HG03558 (cell line): ENCODE results near the gene LDAH.
"Not testable (repeated sequence)": the region's sequence is repeated elsewhere in the genome, so short reads cannot be mapped to it uniquely, and the experiment has no call there.

Experiments used
- ATAC-seq: cut with Tn5 transposase; IDR thresholded peaks from one replicate; pipeline ENCODE4 v1.9.1; 2021; ENCODE audit warnings: moderate number of reproducible peaks; ENCODE audit not compliant: unreplicated experiment; ENCODE audit errors: extremely low read depth

LDAH gene

DNA sequence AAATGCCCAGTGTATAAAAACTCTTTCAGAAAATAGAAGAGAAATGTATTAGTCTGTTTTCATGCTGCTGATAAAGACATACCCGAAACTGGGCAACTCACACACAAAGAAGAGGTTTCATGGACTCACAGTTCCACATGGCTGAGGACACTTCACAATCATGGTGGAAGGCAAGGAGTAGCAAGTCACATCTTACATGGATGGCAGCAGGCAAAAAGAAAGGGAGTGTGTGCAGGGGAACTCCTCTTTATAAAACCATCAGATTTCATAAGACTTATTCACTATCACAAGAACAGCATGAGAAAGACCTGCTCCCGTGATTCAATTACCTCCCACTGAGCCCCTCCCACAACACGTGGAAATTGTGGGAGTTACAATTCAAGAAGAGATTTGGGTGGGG, 29.0 kb downstream of the LDAH start:
- ATAC-seq: not testable (repeated sequence)

DNA sequence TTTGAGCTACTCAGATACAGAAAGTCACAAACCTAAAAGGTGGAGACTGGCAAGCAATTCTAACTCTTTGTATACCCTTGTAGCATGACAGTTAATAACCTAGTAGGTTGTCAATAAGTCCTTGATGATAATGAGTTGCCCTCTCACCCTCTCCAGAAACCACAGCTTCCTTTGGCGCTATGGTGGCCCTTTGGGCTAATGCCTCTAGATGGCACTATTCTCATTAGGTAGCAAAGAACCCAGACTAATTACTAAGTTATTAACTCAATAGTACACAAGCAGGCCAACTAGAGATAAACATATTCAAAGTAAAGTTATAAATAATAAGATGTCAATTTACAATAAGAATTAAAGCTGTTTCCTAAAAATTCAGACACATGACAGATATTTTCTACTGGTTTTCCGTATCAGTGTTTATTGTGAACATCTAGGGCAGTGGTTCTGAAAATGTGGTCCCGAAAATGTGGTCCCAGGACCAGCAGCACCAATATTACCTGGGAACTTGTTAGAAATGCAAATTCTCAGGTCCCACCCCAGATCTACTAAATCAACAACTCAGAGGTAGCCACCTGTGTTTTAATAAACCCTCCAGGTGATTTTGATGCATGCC, 41.1 kb downstream of the LDAH start:
- ATAC-seq: no peak

GRCh38 chr2:20771299-20771698, 51.6 kb downstream of the LDAH start:
- ATAC-seq: no peak

GRCh38 chr2:20766798-20767644, 55.9 kb downstream of the LDAH start:
- no peak for ATAC-seq

GRCh38 chr2:20766213-20766612, 56.7 kb downstream of the LDAH start:
- ATAC-seq: no peak

DNA sequence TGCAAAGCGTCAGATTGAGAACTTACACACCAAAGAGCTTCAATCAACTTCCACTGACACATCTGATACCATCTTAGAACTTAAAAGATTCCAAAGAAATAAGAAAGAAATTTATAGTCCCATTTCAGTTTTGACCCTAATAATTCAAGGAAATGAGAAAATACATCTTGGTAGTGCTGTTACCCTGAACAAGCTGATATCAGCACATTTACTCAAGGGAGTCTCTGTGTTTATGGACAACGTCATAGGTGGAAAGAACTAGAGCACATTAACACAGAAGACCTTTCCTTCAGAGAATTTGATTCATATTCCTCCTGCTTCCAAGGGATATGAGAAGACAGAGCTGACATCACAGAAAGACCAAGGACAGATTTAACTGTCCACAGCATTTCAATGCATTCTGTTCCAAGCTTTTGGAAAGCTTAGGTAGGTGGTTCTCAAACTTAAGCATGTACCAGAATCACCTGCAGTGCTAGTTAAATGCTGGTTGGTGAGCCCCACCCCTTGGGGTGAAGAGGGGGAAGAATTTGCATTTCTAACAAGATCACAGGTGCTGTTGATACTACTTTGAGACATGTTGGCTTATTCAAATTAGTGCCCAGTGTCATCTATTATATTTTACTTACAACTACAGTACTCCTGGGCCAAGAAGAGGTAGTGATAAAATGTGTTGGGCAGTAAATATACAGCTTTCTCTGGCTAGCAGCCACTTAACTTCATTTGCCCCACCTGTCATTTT, 59.8 kb downstream of the LDAH start:
- ATAC-seq: no peak

DNA sequence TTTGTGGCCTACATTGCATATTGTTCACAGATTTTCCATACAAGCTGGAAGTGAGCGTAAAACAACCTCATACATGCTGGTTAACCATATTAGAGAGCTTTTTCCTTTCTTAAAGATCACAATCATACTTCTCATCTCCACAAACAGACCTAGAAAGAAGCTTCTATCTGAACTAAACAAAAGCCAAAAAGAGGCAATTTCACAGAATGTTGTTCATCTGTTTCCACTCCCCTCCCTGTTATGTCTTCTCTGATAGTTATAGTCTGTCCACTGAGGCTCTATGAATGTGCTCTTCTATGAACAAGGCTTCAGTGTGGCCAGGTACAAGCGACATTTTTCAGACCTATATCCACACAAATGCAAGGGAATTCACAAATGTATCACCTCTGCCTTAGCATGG, 63.4 kb downstream of the LDAH start:
- no peak for ATAC-seq

DNA sequence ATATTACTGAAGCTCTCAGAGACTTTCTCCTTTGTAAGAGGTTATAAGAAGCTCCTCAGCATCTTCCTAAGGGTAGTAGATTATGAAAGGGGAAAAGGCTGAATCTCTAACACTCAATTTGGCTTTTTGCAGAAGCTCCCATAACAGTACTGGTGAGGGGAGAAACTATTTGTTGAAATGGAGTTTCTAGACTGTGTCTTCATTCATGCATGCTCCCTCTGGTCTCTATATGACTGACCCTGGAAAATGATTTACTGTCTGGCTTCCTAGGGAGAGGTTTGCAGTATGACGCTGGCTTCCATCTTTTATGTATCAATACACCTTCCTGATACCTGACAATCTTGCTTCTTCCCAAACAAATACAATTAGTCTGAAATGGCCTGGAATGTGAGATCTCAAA, 63.9 kb downstream of the LDAH start:
- peak; percentile 61 for ATAC-seq

GRCh38 chr2:20757405-20758090, 65.4 kb downstream of the LDAH start:
- no peak for ATAC-seq

DNA sequence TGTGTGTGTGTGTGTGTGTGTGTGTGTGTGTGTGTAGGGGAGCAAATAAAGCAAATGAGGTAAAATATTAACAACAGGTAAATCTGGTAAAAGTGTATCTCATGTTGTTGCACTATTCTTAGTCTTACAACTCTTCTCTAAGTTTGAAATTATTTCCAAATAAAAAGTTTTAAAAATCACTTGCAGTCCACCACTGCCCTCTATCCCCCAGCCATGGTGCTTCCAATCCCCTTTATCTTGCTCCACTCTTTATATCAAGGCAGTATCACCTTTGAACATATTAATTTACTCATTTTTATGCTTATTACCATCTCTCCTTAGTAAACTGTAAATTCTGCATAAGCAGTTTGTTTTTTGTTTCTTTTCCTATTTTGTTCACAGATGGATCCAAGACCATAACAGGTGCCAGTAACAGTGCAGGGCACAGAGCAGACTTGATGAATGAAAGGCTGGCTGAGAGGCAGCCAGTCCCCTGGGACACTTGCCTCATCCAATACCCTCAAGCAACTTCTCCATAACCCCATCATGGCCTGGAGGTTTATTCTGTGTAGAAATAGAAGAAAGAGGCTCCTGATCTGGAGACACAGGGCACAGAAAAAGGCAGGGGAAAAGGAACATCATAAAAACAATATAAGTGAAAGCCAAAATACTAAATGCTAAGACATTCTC, 67.6 kb downstream of the LDAH start:
- no peak for ATAC-seq

- ATAC-seq: no peak
These were observed 70.6 kb downstream of the LDAH start for GRCh38 chr2:20752293-20752692.

DNA sequence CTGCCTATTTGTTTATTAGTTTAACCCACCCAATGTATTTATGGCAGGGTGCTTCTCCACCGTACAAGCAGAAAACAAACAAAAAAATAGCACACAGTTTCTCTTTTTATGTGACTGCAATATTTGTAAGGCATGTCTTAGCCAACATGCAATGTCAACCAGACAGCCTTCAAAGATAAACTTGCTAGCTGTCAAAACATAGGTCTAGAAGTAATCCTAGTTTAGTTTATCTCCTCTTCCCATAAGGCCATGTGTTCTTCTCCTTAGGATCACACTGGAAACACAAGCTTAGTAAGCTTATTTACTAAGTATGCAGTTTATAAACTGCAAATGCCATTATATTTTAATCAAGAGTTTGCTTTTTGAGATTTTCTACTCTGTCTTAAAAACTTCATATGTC, 75.6 kb downstream of the LDAH start:
- no peak for ATAC-seq

DNA sequence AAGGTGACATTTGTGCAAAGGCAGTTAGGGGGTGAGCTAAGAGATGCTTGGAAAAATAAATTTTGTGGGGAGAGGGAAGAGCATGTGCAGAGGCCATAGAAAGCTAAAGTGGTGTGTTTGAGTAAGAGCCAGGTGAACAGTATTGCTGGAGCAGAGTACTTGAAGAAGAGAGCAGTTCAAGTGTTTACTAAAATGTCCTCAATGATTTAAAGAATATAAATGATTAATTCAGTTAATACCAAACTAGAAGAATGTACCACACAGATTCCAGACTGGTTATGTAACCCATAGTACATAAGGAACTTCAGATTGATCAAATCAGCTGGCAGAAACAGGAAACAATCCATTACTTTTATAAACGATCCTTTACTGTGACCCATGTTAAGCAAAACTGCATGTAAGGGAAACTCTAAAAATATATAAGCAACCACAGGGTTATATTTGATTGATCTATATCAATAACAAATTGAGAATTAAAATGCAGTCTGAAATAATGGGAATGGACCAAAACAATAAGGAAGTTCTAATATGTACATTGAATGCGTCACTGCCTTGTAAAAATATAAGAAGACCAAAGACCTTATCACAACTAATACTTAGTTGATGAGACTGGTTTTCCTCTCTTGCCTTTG, 76.9 kb downstream of the LDAH start:
- ATAC-seq: no peak

DNA sequence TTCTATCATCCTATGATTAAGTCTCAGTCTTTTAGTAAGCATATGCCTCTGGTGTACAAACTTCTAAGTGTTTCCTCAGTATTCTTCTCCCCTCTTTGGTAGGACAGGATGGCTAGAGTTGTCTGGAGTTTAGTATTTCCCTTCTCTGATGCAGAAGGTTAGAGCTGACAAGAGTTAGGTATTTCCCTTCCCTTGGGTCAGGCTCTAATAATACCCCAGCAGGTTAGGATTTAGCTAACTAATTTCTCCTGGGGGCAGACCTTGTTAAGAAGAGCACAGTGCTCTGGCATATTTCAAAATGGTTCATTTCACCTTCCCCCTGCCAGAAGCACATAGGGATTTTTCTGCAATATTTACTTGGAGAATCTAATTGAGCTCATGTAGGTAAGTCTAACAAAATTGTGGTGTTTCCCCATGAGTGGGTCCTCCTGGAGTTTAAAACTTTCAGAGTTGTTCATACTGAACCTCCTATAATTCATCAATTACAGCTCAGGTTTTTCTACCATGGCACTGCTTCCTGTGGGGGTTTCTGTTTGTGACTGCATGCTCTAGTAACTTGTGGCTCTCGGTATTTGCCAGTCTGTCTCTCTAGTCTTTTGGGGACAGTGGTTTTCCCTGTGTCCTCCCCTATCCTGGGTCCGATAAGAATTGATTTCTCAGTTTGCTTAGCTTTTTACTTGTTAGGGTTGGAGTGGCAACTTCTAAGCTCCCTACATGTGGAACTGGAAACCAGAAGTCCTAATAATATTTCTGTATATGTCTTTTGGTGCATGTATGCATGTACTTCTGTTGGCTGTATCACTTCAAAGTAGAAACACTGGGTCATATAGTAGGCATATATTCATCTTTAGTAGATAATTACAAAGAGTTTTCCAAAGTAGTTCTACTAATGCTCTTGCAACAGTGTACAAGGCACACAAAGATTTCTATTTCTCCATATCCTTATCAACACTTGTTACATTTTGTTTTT, 78.2 kb downstream of the LDAH start:
- peak; percentile 84 for ATAC-seq

DNA sequence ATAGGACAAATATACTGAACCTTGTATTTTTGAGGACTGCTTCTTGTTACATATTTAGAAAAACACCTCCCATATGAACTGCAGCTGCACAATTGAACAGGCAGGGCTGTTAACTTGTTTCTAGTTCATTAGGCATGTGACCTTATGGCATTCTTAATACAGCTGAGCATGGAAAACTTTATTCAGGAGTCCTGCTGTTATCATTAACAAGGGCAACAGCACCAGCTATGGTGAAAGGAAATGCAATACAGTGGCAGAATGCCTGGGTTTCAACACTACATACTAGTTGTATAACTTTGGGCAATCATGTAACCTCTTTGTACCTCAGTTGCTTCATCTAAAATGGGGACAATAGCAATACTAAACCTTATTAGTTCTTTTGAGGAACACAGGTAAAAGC, 84.1 kb downstream of the LDAH start:
- ATAC-seq: no peak

DNA sequence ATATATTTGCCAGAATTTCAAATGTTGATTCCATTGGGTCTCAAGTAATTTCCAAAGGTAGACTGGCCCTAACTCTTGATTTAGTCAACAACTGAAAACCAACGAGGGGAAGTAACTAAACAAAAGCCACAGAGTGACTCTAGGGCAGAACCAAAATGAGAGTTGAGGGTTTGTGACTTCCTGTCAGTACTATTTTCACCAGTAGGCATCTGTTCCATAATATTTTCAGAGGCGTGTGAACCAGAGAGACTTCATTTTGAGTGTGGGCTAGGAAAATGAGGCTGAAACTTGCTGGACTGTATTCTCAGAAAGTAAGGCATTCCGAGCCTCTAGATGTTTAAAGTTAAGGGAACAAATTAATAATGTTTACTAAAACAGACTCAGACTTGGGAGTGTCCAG, 85.4 kb downstream of the LDAH start:
- peak; percentile 96 for ATAC-seq

DNA sequence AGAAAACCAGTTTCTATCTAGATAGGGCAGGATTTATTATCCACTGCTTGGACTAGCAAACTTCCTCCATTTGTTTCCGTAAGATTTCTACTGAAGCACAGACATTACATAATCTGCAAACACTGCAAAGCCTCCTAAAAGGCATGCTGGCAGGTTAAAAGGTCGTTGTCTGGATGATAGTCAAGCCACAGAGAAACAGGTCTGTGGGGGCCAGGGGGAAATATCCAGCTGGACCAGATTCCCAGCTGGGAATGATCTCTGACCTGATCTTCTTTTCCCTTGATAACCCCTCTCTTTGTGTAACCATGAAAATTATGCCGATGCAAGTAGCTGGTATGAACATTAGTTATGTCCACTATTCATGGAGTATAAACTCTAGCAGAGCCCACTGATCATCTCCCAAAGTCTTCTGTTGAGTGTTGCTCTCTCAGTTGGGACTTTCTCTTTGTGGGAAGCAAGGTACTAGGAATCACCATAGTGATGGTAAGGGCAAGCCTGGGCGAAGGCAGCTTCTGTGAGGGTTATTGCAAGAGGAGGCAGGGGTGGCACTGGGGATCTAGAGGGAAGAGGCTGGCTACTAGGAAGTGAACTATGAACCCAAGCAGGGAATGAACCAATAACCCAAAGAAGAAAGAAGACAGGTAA, 94.7 kb downstream of the LDAH start:
- ATAC-seq: no peak

DNA sequence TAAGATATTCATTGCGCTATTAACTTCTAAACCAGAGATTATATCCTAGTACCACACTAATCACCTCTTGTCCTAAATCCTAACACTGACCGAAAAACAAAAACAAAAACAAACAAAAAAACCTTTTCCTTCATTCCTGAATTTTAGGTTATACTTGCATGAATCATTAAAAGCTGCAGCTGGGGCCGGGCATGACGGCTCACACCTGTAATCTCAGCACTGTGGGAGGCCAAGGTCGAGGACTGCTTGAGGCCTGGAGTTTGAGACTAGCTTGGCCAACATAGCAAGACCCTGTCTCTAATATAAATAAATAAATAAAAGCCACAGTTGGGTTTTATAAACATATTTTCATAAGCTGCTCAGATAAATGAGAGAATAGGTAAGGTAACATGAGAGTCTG, 96.0 kb downstream of the LDAH start:
- ATAC-seq: no peak
